ENCODE results near the gene TSPAN10. TPM values are rescaled to one million over a fixed set of nuclear protein-coding genes. Genes with fewer than 3 reads are reported as not detected.

Gene TSPAN10
- total RNA-seq, 5 donors from 2014 or later (not counting 1 experiment from before 2014, with no cell fraction given): 0.58 to 1.5 (median 0.66) TPM

GRCh38 chr17:81656835-81657234, 19.8 kb downstream of the TSPAN10 start:
- H3K27me3 Mint-ChIP-seq: peaks cover 2 to 12% of the 10 kb centered on the region in 2 donors
- Histone ChIP-seq H3K9me3 (no peaks in the 10 kb centered on the region), H3K4me1 (ENCODE audit: control insufficient read depth in 1 of 2, extremely low read depth in 1 of 2, insufficient read depth in 2 of 2, low read length in 2 of 2) (peaks cover 11 to 28% of the 10 kb centered on the region in 2 experiments), H3K27ac (ENCODE audit: low read length) (no peak overlapping the region), H3K27me3 (replicated peaks in 1 of 2; ENCODE audit: control insufficient read depth in 2 of 2, extremely low read depth in 1 of 2, insufficient read depth in 2 of 2, low read length in 1 of 2) (peaks cover 0 to 42% of the 10 kb centered on the region in 2 experiments), H3K4me3 (ENCODE audit: control insufficient read depth in 1 of 2, extremely low read depth in 1 of 2, low read length in 1 of 2) (no peak overlapping the region), H3K36me3 (ENCODE audit: control insufficient read depth in 2 of 2, extremely low read depth in 1 of 2, insufficient read depth in 1 of 2, low read length in 1 of 2) (no peaks in the 10 kb centered on the region)
- H3K36me3 Mint-ChIP-seq: no peaks in the 10 kb centered on the region
- DNase-seq: no peak
- ChIA-PET POLR2A (no interaction called here), CTCF (interaction anchor here in 1 of 2 donors (0.6 kb wide), 1 partner anchor 311 kb away, joined by 3 read pairs; no protein-coding TSS in a partner anchor)
- peaks cover 14 to 21% (median 18%) of the 10 kb centered on the region in 3 donors for H3K4me1 Mint-ChIP-seq
- ATAC-seq (replicated peaks in 1 of 4): no peak
- 35% methylated on average over 3 of the region's 4 CpGs for WGBS (ENCODE audit: insufficient coverage)
- no peaks in the 10 kb centered on the region for H3K9me3 Mint-ChIP-seq
- no peak overlapping the region for H3K27ac Mint-ChIP-seq
- no peak overlapping the region for H3K4me3 Mint-ChIP-seq

- H3K36me3 ChIP-seq (ENCODE audit: control insufficient read depth in 2 of 2, extremely low read depth in 1 of 2, insufficient read depth in 1 of 2, low read length in 1 of 2): no peaks in the 10 kb centered on the region
- Mint-ChIP-seq H3K4me3 (no peak overlapping the region), H3K27ac (no peak overlapping the region), H3K9me3 (no peaks in the 10 kb centered on the region), H3K27me3 (peaks cover 0 to 2% of the 10 kb centered on the region in 2 donors), H3K4me1 (peaks cover 10 to 25% (median 22%) of the 10 kb centered on the region in 3 donors), H3K36me3 (no peaks in the 10 kb centered on the region)
- ChIA-PET CTCF (no interaction called here), POLR2A (no interaction called here)
- no peaks in the 10 kb centered on the region for H3K9me3 ChIP-seq
- peaks cover 21 to 32% of the 10 kb centered on the region in 2 experiments for H3K4me1 ChIP-seq (ENCODE audit: control insufficient read depth in 1 of 2, extremely low read depth in 1 of 2, insufficient read depth in 2 of 2, low read length in 2 of 2)
- H3K4me3 ChIP-seq (ENCODE audit: control insufficient read depth in 1 of 2, extremely low read depth in 1 of 2, low read length in 1 of 2): no peak overlapping the region
- 100% methylated on average over 4 of the region's 5 CpGs for WGBS (ENCODE audit: insufficient coverage)
- no peak overlapping the region for H3K27ac ChIP-seq (ENCODE audit: low read length)
- no peak for DNase-seq
- H3K27me3 ChIP-seq (replicated peaks in 1 of 2; ENCODE audit: control insufficient read depth in 2 of 2, extremely low read depth in 1 of 2, insufficient read depth in 2 of 2, low read length in 1 of 2): peaks cover 0 to 21% of the 10 kb centered on the region in 2 experiments
- no peak for ATAC-seq (replicated peaks in 1 of 4)
Measured at GRCh38 chr17:81659038-81659437, 22.0 kb downstream of the TSPAN10 start.

GRCh38 chr17:81660441-81660840, 23.4 kb downstream of the TSPAN10 start:
- CTCF ChIA-PET: interaction anchor here in 1 of 2 donors (0.7 kb wide), 1 partner anchor 23 kb away, joined by 3 read pairs; the partner anchor contains the start of genes ARL16 and HGS
- Mint-ChIP-seq H3K27ac (peak overlapping the region in 1 of 2 donors; percentile 69), H3K9me3 (no peaks in the 10 kb centered on the region), H3K27me3 (no peaks in the 10 kb centered on the region), H3K4me1 (peaks cover 14 to 37% (median 25%) of the 10 kb centered on the region in 3 donors), H3K36me3 (no peaks in the 10 kb centered on the region), H3K4me3 (no peak overlapping the region)
- H3K9me3 ChIP-seq: no peaks in the 10 kb centered on the region
- H3K27me3 ChIP-seq (replicated peaks in 1 of 2; ENCODE audit: control insufficient read depth in 2 of 2, extremely low read depth in 1 of 2, insufficient read depth in 2 of 2, low read length in 1 of 2): peaks cover 0 to 9% of the 10 kb centered on the region in 2 experiments
- POLR2A ChIA-PET: no interaction called here
- H3K27ac ChIP-seq (ENCODE audit: low read length): no peak overlapping the region
- DNase-seq: no peak
- peaks cover 26 to 45% of the 10 kb centered on the region in 2 experiments for H3K4me1 ChIP-seq (ENCODE audit: control insufficient read depth in 1 of 2, extremely low read depth in 1 of 2, insufficient read depth in 2 of 2, low read length in 2 of 2)
- H3K4me3 ChIP-seq (ENCODE audit: control insufficient read depth in 1 of 2, extremely low read depth in 1 of 2, low read length in 1 of 2): no peak overlapping the region
- ATAC-seq (replicated peaks in 1 of 4): no peak
- WGBS (ENCODE audit: insufficient coverage): 93% methylated on average over 7 of the region's 9 CpGs
- H3K36me3 ChIP-seq (ENCODE audit: control insufficient read depth in 2 of 2, extremely low read depth in 1 of 2, insufficient read depth in 1 of 2, low read length in 1 of 2): peaks cover 0 to 6% of the 10 kb centered on the region in 2 donors

- H3K36me3 Mint-ChIP-seq: no peaks in the 10 kb centered on the region
- Histone ChIP-seq H3K4me3 (ENCODE audit: control insufficient read depth in 1 of 2, extremely low read depth in 1 of 2, low read length in 1 of 2) (no peak overlapping the region), H3K36me3 (ENCODE audit: control insufficient read depth in 2 of 2, extremely low read depth in 1 of 2, insufficient read depth in 1 of 2, low read length in 1 of 2) (peaks cover 0 to 6% of the 10 kb centered on the region in 2 donors), H3K27ac (ENCODE audit: low read length) (peak overlapping the region; percentile 67), H3K4me1 (ENCODE audit: control insufficient read depth in 1 of 2, extremely low read depth in 1 of 2, insufficient read depth in 2 of 2, low read length in 2 of 2) (peaks cover 31 to 44% of the 10 kb centered on the region in 2 experiments), H3K27me3 (replicated peaks in 1 of 2; ENCODE audit: control insufficient read depth in 2 of 2, extremely low read depth in 1 of 2, insufficient read depth in 2 of 2, low read length in 1 of 2) (no peaks in the 10 kb centered on the region), H3K9me3 (no peaks in the 10 kb centered on the region)
- H3K4me3 Mint-ChIP-seq: no peak overlapping the region
- POLR2A ChIA-PET: no interaction called here
- no peak for ATAC-seq (replicated peaks in 1 of 4)
- CTCF ChIA-PET: no interaction called here
- WGBS (ENCODE audit: insufficient coverage): no CpG with 5 or more reads among the region's 4 CpGs
- no peaks in the 10 kb centered on the region for H3K27me3 Mint-ChIP-seq
- H3K4me1 Mint-ChIP-seq: peaks cover 22 to 43% (median 33%) of the 10 kb centered on the region in 3 donors
- H3K27ac Mint-ChIP-seq: peak overlapping the region; percentile 31 to 97
- no peak for DNase-seq
- H3K9me3 Mint-ChIP-seq: no peaks in the 10 kb centered on the region
Measured at GRCh38 chr17:81662002-81662401, 25.0 kb downstream of the TSPAN10 start.

- peak overlapping the region; percentile 31 for H3K27ac ChIP-seq (ENCODE audit: low read length)
- CTCF ChIA-PET: no interaction called here
- H3K4me3 ChIP-seq (ENCODE audit: control insufficient read depth in 1 of 2, extremely low read depth in 1 of 2, low read length in 1 of 2): no peak overlapping the region
- ATAC-seq (replicated peaks in 1 of 4) (no peak), DNase-seq (no peak)
- Mint-ChIP-seq H3K27ac (peak overlapping the region in 1 of 2 donors; percentile 97), H3K9me3 (no peaks in the 10 kb centered on the region), H3K4me3 (peak overlapping the region in 1 of 3 donors; percentile 20), H3K4me1 (peaks cover 38 to 52% (median 41%) of the 10 kb centered on the region in 3 donors), H3K27me3 (no peaks in the 10 kb centered on the region), H3K36me3 (peaks cover 5% of the 10 kb centered on the region)
- no peaks in the 10 kb centered on the region for H3K27me3 ChIP-seq (replicated peaks in 1 of 2; ENCODE audit: control insufficient read depth in 2 of 2, extremely low read depth in 1 of 2, insufficient read depth in 2 of 2, low read length in 1 of 2)
- H3K9me3 ChIP-seq: no peaks in the 10 kb centered on the region
- peaks cover 0 to 15% of the 10 kb centered on the region in 2 donors for H3K36me3 ChIP-seq (ENCODE audit: control insufficient read depth in 2 of 2, extremely low read depth in 1 of 2, insufficient read depth in 1 of 2, low read length in 1 of 2)
- peaks cover 35 to 59% of the 10 kb centered on the region in 2 experiments for H3K4me1 ChIP-seq (ENCODE audit: control insufficient read depth in 1 of 2, extremely low read depth in 1 of 2, insufficient read depth in 2 of 2, low read length in 2 of 2)
- WGBS (ENCODE audit: insufficient coverage): 78% methylated on average over 6 of the region's 7 CpGs
- POLR2A ChIA-PET: no interaction called here
Measured at GRCh38 chr17:81664051-81664470, 27.1 kb downstream of the TSPAN10 start.

GRCh38 chr17:81665205-81666091, 28.5 kb downstream of the TSPAN10 start:
- H3K27ac ChIP-seq (ENCODE audit: low read length): peak overlapping the region; percentile 61
- peak in 3 of 4 experiments; percentile 2 to 8 (median 3) for ATAC-seq (replicated peaks in 1 of 4)
- peaks cover 4 to 27% of the 10 kb centered on the region in 2 donors for H3K36me3 ChIP-seq (ENCODE audit: control insufficient read depth in 2 of 2, extremely low read depth in 1 of 2, insufficient read depth in 1 of 2, low read length in 1 of 2)
- peak overlapping the region; percentile 69 to 83 for H3K4me3 ChIP-seq (ENCODE audit: control insufficient read depth in 1 of 2, extremely low read depth in 1 of 2, low read length in 1 of 2)
- peaks cover 5% of the 10 kb centered on the region for H3K36me3 Mint-ChIP-seq
- ChIA-PET POLR2A (interaction anchor here (0.5 to 0.6 kb wide), 3 partner anchors 160 to 615 kb away, joined by 3 to 13 read pairs (median 5); no protein-coding TSS in a partner anchor), CTCF (no interaction called here)
- H3K27me3 ChIP-seq (replicated peaks in 1 of 2; ENCODE audit: control insufficient read depth in 2 of 2, extremely low read depth in 1 of 2, insufficient read depth in 2 of 2, low read length in 1 of 2): no peaks in the 10 kb centered on the region
- 28% methylated on average over 22 of the region's 30 CpGs for WGBS (ENCODE audit: insufficient coverage)
- H3K4me1 ChIP-seq (ENCODE audit: control insufficient read depth in 1 of 2, extremely low read depth in 1 of 2, insufficient read depth in 2 of 2, low read length in 2 of 2): peaks cover 35 to 62% of the 10 kb centered on the region in 2 experiments
- peaks cover 38 to 52% (median 41%) of the 10 kb centered on the region in 3 donors for H3K4me1 Mint-ChIP-seq
- DNase-seq: peak in 14 of 35 experiments; percentile 21 to 55 (median 30)
- H3K4me3 Mint-ChIP-seq: peak overlapping the region; percentile 81 to 90 (median 85)
- no peaks in the 10 kb centered on the region for H3K27me3 Mint-ChIP-seq
- H3K9me3 Mint-ChIP-seq: no peaks in the 10 kb centered on the region
- peak overlapping the region; percentile 90 to 92 for H3K27ac Mint-ChIP-seq
- no peaks in the 10 kb centered on the region for H3K9me3 ChIP-seq
